GM18519 (cell line): Measurements from ENCODE around the gene FBXW5.

Source experiments
- ATAC-seq: cut with Tn5 transposase; IDR thresholded peaks from one replicate; pipeline ENCODE4 v1.9.1; 2021; ENCODE audit warnings: mild to moderate bottlenecking, moderate library complexity; ENCODE audit not compliant: unreplicated experiment, low FRiP score

The FBXW5 gene

GRCh38 chr9:136978073-136978864 lies 33.7 kb upstream of the FBXW5 start:
- ATAC-seq = no peak

DNA sequence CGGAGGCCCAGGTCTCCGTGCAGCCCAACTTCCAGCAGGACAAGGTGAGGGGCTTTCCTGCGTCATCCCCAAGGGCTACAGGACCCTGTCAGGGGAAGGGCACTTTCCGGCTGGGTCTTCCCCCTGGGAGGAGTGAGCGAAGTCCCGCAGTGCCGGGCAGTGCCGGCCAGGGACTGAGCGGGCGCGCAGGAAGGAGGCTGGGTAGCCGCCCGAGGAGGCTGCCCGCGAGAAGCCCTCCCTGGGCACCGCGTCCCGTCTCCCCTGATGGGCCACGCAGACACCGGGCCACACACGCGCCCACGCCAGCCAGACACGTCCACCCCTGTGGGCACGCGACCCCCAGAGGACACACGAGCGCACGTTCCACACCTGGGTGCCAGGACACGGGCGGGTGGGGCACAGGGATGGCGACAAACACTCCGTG lies 33.1 kb upstream of the FBXW5 start:
- no peak for ATAC-seq

DNA sequence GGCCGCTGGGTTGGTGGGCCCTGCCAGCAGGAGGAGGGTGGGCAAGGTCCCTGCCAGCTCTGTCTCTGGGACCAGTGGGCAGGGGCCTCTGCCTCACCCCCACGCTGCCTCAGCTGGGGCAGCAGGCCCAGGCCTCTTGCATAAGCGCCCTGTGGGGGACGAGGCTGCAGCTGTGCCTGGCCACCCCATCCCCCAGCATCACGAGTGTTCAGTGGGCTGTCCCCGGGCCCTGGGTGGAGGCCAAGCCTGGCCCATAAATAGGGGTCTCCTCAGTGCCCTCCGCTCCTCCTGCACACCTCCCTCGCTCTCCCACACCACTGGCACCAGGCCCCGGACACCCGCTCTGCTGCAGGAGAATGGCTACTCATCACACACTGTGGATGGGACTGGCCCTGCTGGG lies 32.7 kb upstream of the FBXW5 start, which contains the start of gene PTGDS:
PTGDS (plus strand) TSS at position 282 of the 400 bp plus-strand sequence; CDS start at position 357, 75 bp downstream.
- no peak for ATAC-seq

DNA sequence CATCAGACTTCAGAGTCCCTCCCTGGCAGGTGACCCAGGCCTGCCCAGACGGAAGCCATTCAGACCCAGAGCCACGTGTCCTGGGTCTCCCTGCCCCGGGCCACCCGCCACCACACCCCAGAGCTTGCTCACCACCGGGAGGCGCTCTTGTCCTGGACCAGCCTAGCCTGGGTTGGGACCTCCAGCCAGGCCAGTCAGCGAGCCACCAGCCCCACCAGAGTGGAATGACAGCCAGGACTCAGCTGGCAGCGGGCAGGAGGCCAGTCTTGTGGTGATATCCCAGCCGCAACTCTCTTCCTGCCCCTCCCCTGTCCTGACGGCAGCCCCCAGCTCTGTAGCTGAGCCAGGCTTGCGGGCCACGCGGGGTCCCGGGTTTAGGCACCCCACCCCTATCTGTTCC lies 31.1 kb upstream of the FBXW5 start:
- no peak for ATAC-seq

- no peak for ATAC-seq
These were observed 30.4 kb upstream of the FBXW5 start for GRCh38 chr9:136974817-136975535.

DNA sequence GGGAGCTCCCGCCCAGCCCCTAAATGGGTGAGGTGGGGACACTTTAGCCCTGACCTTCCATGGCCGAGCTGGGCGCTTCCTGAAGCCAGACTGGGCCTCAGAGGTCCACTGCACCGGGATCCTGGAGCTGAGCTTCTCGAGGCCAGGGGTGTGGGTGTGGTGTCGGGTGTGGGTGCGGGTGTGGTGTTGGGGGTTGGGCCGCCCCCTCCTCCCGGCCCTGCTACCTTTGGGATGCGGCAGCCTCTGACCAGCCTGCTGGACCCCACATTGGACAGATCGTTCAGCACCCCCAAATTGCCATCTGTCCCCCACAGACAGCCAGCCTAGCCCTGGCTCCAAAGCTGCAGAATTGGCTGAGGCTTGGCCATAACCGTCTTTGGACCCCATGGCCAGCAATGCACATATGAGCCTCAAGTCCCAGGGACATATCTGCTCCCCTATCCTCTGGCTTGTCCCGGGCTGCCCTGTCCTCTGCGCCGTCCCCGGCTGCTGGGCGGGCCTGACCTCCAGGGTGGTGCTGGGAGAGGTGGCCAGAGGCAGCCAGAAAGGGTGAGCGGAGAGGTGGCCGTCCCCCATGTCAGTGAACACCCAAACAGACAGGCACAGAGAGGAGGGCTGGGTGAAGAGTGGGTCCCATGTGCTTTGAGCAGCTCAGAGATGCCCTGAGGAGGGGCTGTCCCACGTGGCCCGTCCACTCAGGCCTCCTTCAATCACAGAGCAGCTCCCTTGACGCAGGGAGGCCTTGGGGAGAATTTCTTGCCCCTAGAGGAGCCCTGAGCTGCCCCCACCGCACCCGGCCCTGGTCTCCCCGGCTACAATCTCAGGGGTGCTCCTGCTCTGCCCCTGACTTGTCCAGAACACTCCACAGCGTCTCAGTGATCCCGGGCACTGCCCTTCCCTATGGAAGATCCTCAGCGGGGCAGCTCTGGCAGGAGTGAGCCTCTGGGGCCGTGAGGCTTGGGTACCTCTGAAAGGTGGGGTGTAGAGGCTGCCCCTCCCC lies 29.4 kb upstream of the FBXW5 start:
- ATAC-seq = no peak

DNA sequence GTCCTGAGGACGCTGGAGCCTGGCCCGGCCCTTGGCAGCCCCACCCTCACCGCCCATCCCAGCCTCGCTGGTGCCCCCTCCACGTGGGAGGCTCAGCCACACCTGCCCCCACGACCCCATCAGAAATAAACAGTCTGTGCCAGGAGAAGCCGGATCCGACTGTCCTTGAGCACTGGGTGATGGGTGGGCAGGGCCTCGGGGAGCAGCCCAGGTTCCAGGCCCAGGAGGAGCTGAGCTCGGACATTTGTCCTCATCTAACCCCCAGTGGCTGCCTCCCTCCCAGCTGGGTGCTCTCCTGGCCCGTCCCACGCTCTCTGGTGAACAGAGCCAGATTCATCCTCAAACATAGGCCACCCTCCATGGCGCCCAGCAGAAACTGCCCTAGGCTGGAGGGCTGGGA lies 28.2 kb upstream of the FBXW5 start:
- ATAC-seq = no peak

DNA sequence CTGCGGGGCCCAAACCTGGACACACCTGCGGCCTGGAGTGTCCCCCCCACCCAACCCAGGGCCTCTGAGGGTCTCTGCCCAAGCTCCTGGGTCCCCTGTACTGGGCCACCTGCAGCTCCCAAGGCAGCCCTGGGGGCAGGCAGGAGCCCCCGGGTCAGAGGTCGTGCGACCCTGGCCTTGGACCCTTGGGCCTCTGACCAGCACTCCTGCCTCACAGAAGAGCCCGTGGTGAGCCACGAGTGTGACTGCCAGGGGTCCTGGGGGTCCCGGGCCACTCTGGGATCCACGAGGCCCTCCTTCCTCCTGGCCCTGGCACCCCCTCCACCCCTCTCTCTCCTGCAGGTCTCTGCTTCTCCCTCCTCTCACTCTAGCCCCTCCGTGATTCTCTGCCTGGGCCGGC lies 27.8 kb upstream of the FBXW5 start:
- no peak for ATAC-seq

GRCh38 chr9:136971746-136972145 lies 27.2 kb upstream of the FBXW5 start:
- ATAC-seq = no peak

- no peak for ATAC-seq
These were observed 25.8 kb upstream of the FBXW5 start for GRCh38 chr9:136970361-136970760.

- ATAC-seq = no peak
These were observed 25.2 kb upstream of the FBXW5 start for GRCh38 chr9:136969774-136970173.

DNA sequence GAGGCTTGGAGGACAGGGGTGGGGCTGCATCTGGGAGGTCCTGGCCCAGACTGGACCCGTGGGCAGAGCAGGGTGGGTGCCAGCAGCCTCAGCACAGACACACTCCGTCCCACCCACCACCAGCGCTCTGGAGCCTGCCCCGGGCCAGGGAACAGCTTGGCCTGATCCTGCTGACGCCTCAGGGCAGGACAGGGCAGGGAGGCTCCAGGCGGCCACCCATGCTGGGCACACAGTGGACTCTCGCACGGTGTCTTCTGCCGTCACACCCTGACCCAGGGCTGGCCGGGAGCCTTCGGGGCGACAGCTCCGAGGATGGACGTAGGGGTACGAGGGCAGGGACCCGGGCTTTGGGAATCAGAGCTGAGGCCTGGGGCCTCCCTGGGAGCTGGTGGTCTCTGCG lies 24.6 kb upstream of the FBXW5 start:
- ATAC-seq = no peak

- ATAC-seq = no peak
These were observed 24.0 kb upstream of the FBXW5 start for GRCh38 chr9:136968333-136969127.

DNA sequence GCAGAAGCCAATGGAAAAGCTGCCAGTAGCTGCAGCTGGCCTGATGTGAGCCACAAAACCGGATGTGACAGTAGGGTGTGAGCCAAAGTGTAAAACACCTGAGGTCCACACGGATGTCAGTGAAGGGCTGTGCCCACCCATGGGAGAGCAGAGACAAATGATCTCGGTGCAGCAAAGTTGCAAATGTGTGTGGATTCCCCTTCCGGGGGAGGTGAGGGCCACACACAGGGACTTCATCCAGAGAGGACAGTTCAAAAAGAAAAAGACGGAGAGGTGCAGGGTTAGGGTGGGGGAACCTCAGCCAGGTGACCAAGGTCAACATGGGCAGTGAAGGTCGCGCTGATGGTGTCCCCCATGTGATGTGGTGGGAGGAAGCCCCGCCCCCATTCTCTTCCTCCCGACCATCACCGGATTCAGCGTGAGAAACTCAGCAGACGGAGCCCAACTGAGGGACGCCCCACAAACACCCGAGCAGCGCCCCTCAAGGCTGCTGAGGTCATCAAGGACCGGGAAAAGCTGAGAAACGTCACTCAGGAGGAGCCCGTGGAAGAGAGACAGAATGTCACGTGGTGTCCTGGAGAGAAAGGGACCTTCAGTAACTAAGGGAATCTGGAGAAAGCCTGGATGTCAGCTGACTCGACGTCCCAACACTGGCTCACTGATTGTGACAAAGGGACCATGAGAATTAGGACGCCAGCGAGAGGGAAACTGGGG lies 21.4 kb upstream of the FBXW5 start:
- ATAC-seq = no peak

DNA sequence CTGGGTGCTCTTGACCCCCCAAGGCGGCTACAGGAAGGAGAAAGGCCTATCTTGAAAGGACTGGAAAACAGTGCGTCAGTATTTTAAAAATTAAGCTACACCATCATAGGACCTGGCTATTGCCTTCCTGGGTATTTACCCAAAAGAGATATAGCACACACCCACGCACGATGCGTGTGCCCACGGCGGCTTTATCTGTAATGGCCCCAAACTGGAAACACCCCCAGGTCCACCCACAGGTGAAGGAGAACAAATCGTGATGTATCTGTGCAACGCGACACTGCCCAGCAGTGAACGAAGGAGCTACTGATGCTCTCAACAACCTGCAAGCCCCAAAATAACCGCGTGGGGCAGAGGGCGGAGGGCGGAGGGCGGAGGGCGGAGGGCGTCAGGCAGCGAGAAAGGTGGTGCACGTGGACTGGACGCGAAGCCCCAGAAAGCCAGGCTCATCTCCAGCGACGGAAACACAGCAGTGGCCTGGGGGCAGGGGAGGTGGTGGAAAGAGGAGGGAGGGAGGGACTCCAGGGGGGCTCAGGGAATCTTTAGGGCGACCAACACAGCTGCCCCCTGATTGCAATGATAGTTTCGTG lies 20.4 kb upstream of the FBXW5 start:
- ATAC-seq = no peak

DNA sequence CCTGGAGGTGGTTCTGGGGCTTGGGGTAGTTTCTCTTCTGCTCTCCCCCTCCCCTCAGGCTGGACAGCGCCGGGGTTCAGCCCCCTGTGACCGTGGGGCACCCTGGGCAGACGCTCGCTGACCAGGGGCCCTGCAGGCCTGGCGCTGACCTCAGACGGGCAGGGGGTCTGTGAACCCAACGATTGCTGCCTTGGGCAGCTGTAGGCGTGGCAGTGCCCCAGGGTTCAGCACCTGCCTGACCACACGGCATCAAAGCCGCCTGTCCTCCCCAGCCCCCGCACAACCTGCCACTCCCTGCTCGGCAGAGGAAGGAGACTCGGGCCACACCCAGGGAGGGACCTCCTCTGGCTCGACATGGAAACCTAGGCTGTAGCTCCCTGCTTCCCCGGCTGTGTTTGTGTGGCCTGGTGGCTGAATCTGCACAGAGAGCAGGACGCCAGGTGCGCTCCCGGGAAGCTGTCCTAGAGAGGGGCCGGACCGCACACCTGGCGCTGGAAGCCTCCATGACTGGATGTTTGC lies 19.7 kb upstream of the FBXW5 start:
- no peak for ATAC-seq

GRCh38 chr9:136963751-136964150 lies 19.2 kb upstream of the FBXW5 start:
- ATAC-seq = no peak

GRCh38 chr9:136963341-136963740 lies 18.8 kb upstream of the FBXW5 start:
- ATAC-seq = no peak
